LHCN-M2 (cell line): ENCODE data around the gene MEX3B. TPM values are rescaled to one million over a fixed set of nuclear protein-coding genes. Genes with fewer than 3 reads are reported as not detected.
"Not testable (repeated sequence)": the region's sequence is repeated elsewhere in the genome, so short reads cannot be mapped to it uniquely, and the experiment has no call there.

ENCODE experiments used
- DNase-seq: peaks from one replicate; pipeline ENCODE4 v3.0.0-alpha.2; 2012; ENCODE audit warnings: low read depth
- total RNA-seq: library from RNA; depleted of rRNA; stranded (reverse); fragments of >200 nt; gene quantifications from 2 replicates; pipeline ENCODE4 v1.2.3, GENCODE V29; 2014; rRNA removed

MEX3B gene
- total RNA-seq, 1 experiment from 2014 or later: 9.8 TPM

- DNase-seq: no peak
Measured at GRCh38 chr15:82012908-82013307, 32.9 kb downstream of the MEX3B start.

GRCh38 chr15:82005239-82005638 is 40.6 kb downstream of the MEX3B start:
- no peak for DNase-seq

DNA sequence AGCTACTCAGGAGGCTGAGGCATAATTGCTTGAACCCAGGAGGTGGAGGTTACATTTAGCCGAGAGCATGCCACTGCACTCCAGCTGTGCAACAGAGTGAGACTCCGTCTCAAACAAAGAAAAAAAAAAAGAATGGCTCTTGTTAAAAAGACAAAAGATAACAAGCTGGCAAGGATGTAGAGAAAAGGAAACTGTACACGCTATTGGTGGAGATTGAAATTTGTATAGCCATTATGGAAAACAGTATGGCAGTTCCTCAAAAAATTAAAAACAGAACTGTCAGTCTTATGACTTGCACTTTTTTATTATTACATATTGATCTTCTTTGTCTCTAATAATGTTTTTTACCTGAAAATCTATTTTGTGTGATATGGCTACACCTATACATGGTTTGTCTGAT is 41.9 kb downstream of the MEX3B start:
- no peak for DNase-seq

- DNase-seq: not testable (repeated sequence)
Measured at GRCh38 chr15:81995081-81995480, 50.7 kb downstream of the MEX3B start.

GRCh38 chr15:81992523-81992922 is 53.3 kb downstream of the MEX3B start:
- DNase-seq: no peak

Other genes starting within 250 kb of the MEX3B start
- 19.6 and 20.6 TPM in 2 replicates for gene EFL1, start 216.7 kb upstream of the MEX3B start, total RNA-seq
- gene SAXO2, start 216.8 kb upstream of the MEX3B start, total RNA-seq: 0.17 TPM in 1 of 2 replicates, not detected in the other